ENCODE results near the gene DHRS7B.
"Not testable (repeated sequence)": the region's sequence is repeated elsewhere in the genome, so short reads cannot be mapped to it uniquely, and the experiment has no call there.

Gene DHRS7B

GRCh38 chr17:21214015-21214776 lies 87.4 kb downstream of the DHRS7B start, which contains the start of gene TMEM11:
Gene TMEM11 (minus strand): TSS chr17:21214161. CDS start chr17:21214152, 9 bp downstream.
- CTCF ChIA-PET: interaction anchor here (1.0 to 1.9 kb wide), 2 partner anchors 14 to 26 kb away, joined by 3 to 5 read pairs; no protein-coding TSS in a partner anchor
- POLR2A ChIA-PET: interaction anchor here (0.6 to 3.1 kb wide), 7 partner anchors 13 to 171 kb away, joined by 3 to 13 read pairs (median 4); partner anchors contain the start of genes DHRS7B and USP22
- TF ChIP-seq ELF4 (IDR thresholded peaks at IDR 0.05) (peak; percentile 97), CTBP1 (IDR thresholded peaks at IDR 0.05; ENCODE audit: borderline replicate concordance) (no peak), SUZ12 (IDR thresholded peaks at IDR 0.05) (peak; percentile 96), HDGF (IDR thresholded peaks at IDR 0.05; ENCODE audit: borderline replicate concordance) (peak; percentile 1; the same call in 1 of the 2 replicates), NFRKB (IDR thresholded peaks at IDR 0.05) (peak; percentile 79), BHLHE40 (IDR thresholded peaks at IDR 0.05; ENCODE audit: borderline replicate concordance) (no peak), L3MBTL2 (conservative IDR thresholded peaks at IDR 0.05) (peak; percentile 72)
- peak; percentile 97 for DNase-seq (ENCODE audit: extremely low spot score)

DNA sequence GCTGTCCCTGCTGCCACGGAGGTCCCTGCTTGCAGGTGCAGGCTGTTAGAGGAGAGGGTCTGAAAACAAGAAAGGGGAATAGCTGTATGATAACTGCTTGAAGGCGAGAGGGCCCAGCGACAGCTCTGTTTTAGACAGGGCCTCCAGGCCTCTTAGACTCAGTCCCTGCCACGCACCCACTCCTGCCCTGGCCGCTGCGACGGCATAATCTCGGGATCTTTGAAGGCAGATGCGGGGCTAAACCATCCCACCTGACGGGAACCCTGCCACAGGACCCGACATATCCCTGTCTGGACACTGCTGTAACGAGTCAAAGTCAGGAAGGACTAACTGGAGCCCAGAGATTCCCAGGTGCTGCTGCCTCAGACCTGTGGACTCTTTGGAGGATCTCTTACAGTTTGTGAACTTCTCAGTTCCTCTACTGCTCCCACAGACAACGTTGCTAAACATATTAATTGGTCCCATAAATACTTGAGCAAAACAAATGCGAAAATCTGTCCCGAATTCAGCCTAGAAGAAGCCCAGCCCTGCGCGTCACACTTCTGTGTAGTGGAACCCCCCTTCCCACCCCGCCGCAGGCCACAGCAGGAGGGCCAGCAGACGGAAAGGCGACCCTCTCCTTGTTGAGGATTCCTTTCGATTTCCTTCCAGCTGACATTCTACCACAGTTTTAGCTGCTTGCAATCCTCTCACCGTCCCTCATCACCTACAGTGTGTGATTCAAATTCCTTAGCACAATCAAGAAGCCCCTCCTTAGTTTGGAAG lies 88.2 kb downstream of the DHRS7B start:
- TF ChIP-seq ELF4 (IDR thresholded peaks at IDR 0.05): no peak
- no peak for TF ChIP-seq SUZ12 (IDR thresholded peaks at IDR 0.05)
- no peak for TF ChIP-seq ARNT (IDR thresholded peaks at IDR 0.05)
- no peak for TF ChIP-seq CTBP1 (IDR thresholded peaks at IDR 0.05; ENCODE audit: borderline replicate concordance)
- TF ChIP-seq FOXA1 (IDR thresholded peaks at IDR 0.05): no peak
- ChIA-PET POLR2A (interaction anchor here (0.6 to 3.1 kb wide), 5 partner anchors 20 to 172 kb away, joined by 3 to 13 read pairs (median 4); partner anchors contain the start of genes DHRS7B and USP22), CTCF (interaction anchor here (1.0 kb wide), 1 partner anchor 14 kb away, joined by 3 read pairs; no protein-coding TSS in a partner anchor)
- DNase-seq (ENCODE audit: extremely low spot score): no peak

- DNase-seq (ENCODE audit: extremely low spot score): no peak
- POLR2A ChIA-PET: interaction anchor here (1.6 kb wide), 1 partner anchor 59 kb away, joined by 4 read pairs; no protein-coding TSS in a partner anchor
- CTCF ChIA-PET: no interaction called here
- TF ChIP-seq HDGF (IDR thresholded peaks at IDR 0.05; ENCODE audit: borderline replicate concordance) (no peak), SUZ12 (IDR thresholded peaks at IDR 0.05) (no peak)
Measured at GRCh38 chr17:21215935-21216334, 89.2 kb downstream of the DHRS7B start.

GRCh38 chr17:21217346-21217745 lies 90.6 kb downstream of the DHRS7B start:
- ChIA-PET CTCF (no interaction called here), POLR2A (no interaction called here)
- no peak for DNase-seq (ENCODE audit: extremely low spot score)
- no peak for TF ChIP-seq LEF1 (IDR thresholded peaks at IDR 0.05; ENCODE audit: borderline replicate concordance)

GRCh38 chr17:21218101-21218500 lies 91.3 kb downstream of the DHRS7B start:
- POLR2A ChIA-PET: no interaction called here
- TF ChIP-seq CTBP1 (IDR thresholded peaks at IDR 0.05; ENCODE audit: borderline replicate concordance): no peak
- no peak for TF ChIP-seq FOXM1 (IDR thresholded peaks at IDR 0.05; ENCODE audit: borderline replicate concordance)
- TF ChIP-seq LEF1 (IDR thresholded peaks at IDR 0.05; ENCODE audit: borderline replicate concordance): no peak
- no peak for TF ChIP-seq ELF4 (IDR thresholded peaks at IDR 0.05)
- no peak for TF ChIP-seq TARDBP (IDR thresholded peaks at IDR 0.05)
- no peak for TF ChIP-seq BHLHE40 (IDR thresholded peaks at IDR 0.05; ENCODE audit: borderline replicate concordance)
- CTCF ChIA-PET: no interaction called here
- peak; percentile 31 for DNase-seq (ENCODE audit: extremely low spot score)

DNA sequence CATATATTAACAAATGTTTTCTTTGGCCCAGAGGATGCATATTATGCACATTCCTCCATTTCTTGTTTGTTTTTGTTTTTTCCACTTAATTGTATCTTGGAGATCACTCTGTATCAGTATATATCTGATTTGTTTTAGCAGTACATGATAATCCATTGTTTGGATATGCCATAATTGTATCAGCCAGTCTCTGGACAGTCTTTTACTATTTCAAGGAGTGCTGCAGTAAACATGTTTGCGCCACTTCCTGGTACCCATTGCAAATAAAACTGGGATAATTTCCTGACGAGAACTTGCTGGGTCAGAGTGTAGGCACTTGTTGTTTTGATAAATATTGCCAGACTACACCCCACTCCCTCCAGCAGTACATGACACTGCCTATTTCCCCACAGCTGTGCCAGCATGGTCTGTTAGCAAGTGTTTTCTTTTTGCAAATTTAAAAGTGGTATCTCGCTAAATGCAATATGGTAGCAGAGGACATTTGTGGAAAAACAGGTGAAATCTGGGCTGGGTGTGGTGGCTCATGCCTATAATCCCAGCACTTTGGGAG lies 92.1 kb downstream of the DHRS7B start:
- ChIA-PET CTCF (no interaction called here), POLR2A (no interaction called here)
- no peak for TF ChIP-seq FOXA1 (IDR thresholded peaks at IDR 0.05)
- TF ChIP-seq CTBP1 (IDR thresholded peaks at IDR 0.05; ENCODE audit: borderline replicate concordance): no peak
- TF ChIP-seq NFRKB (IDR thresholded peaks at IDR 0.05): no peak
- TF ChIP-seq SP1 (IDR thresholded peaks at IDR 0.05): no peak
- TF ChIP-seq HDGF (IDR thresholded peaks at IDR 0.05; ENCODE audit: borderline replicate concordance): no peak
- TF ChIP-seq PKNOX1 (IDR thresholded peaks at IDR 0.05): no peak
- TF ChIP-seq LEF1 (IDR thresholded peaks at IDR 0.05; ENCODE audit: borderline replicate concordance): no peak
- TF ChIP-seq FOXM1 (IDR thresholded peaks at IDR 0.05; ENCODE audit: borderline replicate concordance): no peak
- no peak for TF ChIP-seq BHLHE40 (IDR thresholded peaks at IDR 0.05; ENCODE audit: borderline replicate concordance)
- no peak for TF ChIP-seq ARNT (IDR thresholded peaks at IDR 0.05)
- no peak for TF ChIP-seq FOXK2 (IDR thresholded peaks at IDR 0.05)
- TF ChIP-seq ELF4 (IDR thresholded peaks at IDR 0.05): no peak
- TF ChIP-seq ZNF384 (IDR thresholded peaks at IDR 0.05): no peak
- no peak for TF ChIP-seq TARDBP (IDR thresholded peaks at IDR 0.05)
- no peak for TF ChIP-seq SUZ12 (IDR thresholded peaks at IDR 0.05)
- no peak for TF ChIP-seq L3MBTL2 (conservative IDR thresholded peaks at IDR 0.05)
- DNase-seq (ENCODE audit: extremely low spot score): no peak

GRCh38 chr17:21223086-21223485 lies 96.3 kb downstream of the DHRS7B start:
- CTCF ChIA-PET: no interaction called here
- POLR2A ChIA-PET: no interaction called here

GRCh38 chr17:21227277-21227676 lies 100.5 kb downstream of the DHRS7B start:
- DNase-seq (ENCODE audit: extremely low spot score); CTCF ChIA-PET; POLR2A ChIA-PET: not testable (repeated sequence)

More at GRCh38 chr17:21223086-21223485, 96.3 kb downstream of the DHRS7B start:
- no peak for DNase-seq (ENCODE audit: extremely low spot score)
- TF ChIP-seq ZNF384 (IDR thresholded peaks at IDR 0.05) (no peak), HDGF (IDR thresholded peaks at IDR 0.05; ENCODE audit: borderline replicate concordance) (no peak), LEF1 (IDR thresholded peaks at IDR 0.05; ENCODE audit: borderline replicate concordance) (no peak), NFRKB (IDR thresholded peaks at IDR 0.05) (no peak), FOXA1 (IDR thresholded peaks at IDR 0.05) (no peak), CTBP1 (IDR thresholded peaks at IDR 0.05; ENCODE audit: borderline replicate concordance) (no peak), BHLHE40 (IDR thresholded peaks at IDR 0.05; ENCODE audit: borderline replicate concordance) (no peak), ARNT (IDR thresholded peaks at IDR 0.05) (no peak)

Measured in HEK293T (cell line).